ENCODE data around the gene SHANK1. TPM values are rescaled to one million over a fixed set of nuclear protein-coding genes. Genes with fewer than 3 reads are reported as not detected.

Gene SHANK1
- total RNA-seq, 2 experiments from 2014 or later = not detected

- no peaks in the 10 kb centered on the region for H3K4me1 Mint-ChIP-seq (ENCODE audit: low read depth)
- peaks cover 49% of the 10 kb centered on the region for H3K27me3 Mint-ChIP-seq
- no peaks in the 10 kb centered on the region for H3K36me3 Mint-ChIP-seq
- intact Hi-C loops (cut with micrococcal nuclease) = no loop called here
- POLR2A ChIA-PET = no interaction called here
- CTCF ChIA-PET = no interaction called here
- H3K27ac Mint-ChIP-seq = no peak overlapping the region
- no peak overlapping the region for H3K4me3 Mint-ChIP-seq
- no peaks in the 10 kb centered on the region for H3K9me3 Mint-ChIP-seq
- DNase-seq = no peak
These were observed 2.4 kb downstream of the SHANK1 start for GRCh38 chr19:50717026-50717723.

- Mint-ChIP-seq H3K27me3 (peaks cover 46% of the 10 kb centered on the region), H3K4me1 (ENCODE audit: low read depth) (no peaks in the 10 kb centered on the region), H3K36me3 (no peaks in the 10 kb centered on the region), H3K4me3 (no peak overlapping the region), H3K9me3 (no peaks in the 10 kb centered on the region), H3K27ac (no peak overlapping the region)
- intact Hi-C loops (cut with micrococcal nuclease) = no loop called here
- ChIA-PET CTCF (no interaction called here), POLR2A (no interaction called here)
- no peak for DNase-seq
These were observed 3.2 kb downstream of the SHANK1 start for GRCh38 chr19:50716178-50717025.

GRCh38 chr19:50713556-50714236 lies 5.9 kb downstream of the SHANK1 start:
- H3K27me3 Mint-ChIP-seq = peaks cover 44% of the 10 kb centered on the region
- no peaks in the 10 kb centered on the region for H3K36me3 Mint-ChIP-seq
- no peaks in the 10 kb centered on the region for H3K4me1 Mint-ChIP-seq (ENCODE audit: low read depth)
- ChIA-PET CTCF (interaction anchor here (0.6 to 1.5 kb wide), 3 partner anchors 11 to 477 kb away, joined by 3 to 6 read pairs (median 4); no protein-coding TSS in a partner anchor), POLR2A (interaction anchor here (0.5 kb wide), 1 partner anchor 68 kb away, joined by 3 read pairs; no protein-coding TSS in a partner anchor)
- H3K9me3 Mint-ChIP-seq = no peaks in the 10 kb centered on the region
- H3K27ac Mint-ChIP-seq = no peak overlapping the region
- H3K4me3 Mint-ChIP-seq = no peak overlapping the region
- no peak for DNase-seq
- intact Hi-C loops (cut with micrococcal nuclease) = no loop called here

- no peaks in the 10 kb centered on the region for H3K9me3 Mint-ChIP-seq
- no peaks in the 10 kb centered on the region for H3K36me3 Mint-ChIP-seq
- no peak for DNase-seq
- H3K27me3 Mint-ChIP-seq = peaks cover 47% of the 10 kb centered on the region
- intact Hi-C loops (cut with micrococcal nuclease) = no loop called here
- no peak overlapping the region for H3K27ac Mint-ChIP-seq
- H3K4me1 Mint-ChIP-seq (ENCODE audit: low read depth) = no peaks in the 10 kb centered on the region
- POLR2A ChIA-PET = no interaction called here
- H3K4me3 Mint-ChIP-seq = no peak overlapping the region
- CTCF ChIA-PET = interaction anchor here (0.6 kb wide), 1 partner anchor 476 kb away, joined by 4 read pairs; no protein-coding TSS in a partner anchor
These were observed 6.8 kb downstream of the SHANK1 start for GRCh38 chr19:50712833-50713232.

- H3K9me3 Mint-ChIP-seq = no peaks in the 10 kb centered on the region
- H3K27me3 Mint-ChIP-seq = peaks cover 39% of the 10 kb centered on the region
- no peaks in the 10 kb centered on the region for H3K4me1 Mint-ChIP-seq (ENCODE audit: low read depth)
- intact Hi-C loops (cut with micrococcal nuclease) = no loop called here
- no peak overlapping the region for H3K4me3 Mint-ChIP-seq
- H3K36me3 Mint-ChIP-seq = no peaks in the 10 kb centered on the region
- H3K27ac Mint-ChIP-seq = no peak overlapping the region
- DNase-seq = no peak
- CTCF ChIA-PET = no interaction called here
- POLR2A ChIA-PET = no interaction called here
These were observed 7.8 kb downstream of the SHANK1 start for GRCh38 chr19:50711805-50712204.

- intact Hi-C loops (cut with micrococcal nuclease) = no loop called here
- H3K4me3 Mint-ChIP-seq = no peak overlapping the region
- POLR2A ChIA-PET = no interaction called here
- H3K9me3 Mint-ChIP-seq = no peaks in the 10 kb centered on the region
- H3K36me3 Mint-ChIP-seq = no peaks in the 10 kb centered on the region
- no peak overlapping the region for H3K27ac Mint-ChIP-seq
- DNase-seq = no peak
- CTCF ChIA-PET = interaction anchor here (1.1 kb wide), 1 partner anchor 13 kb away, joined by 3 read pairs; no protein-coding TSS in a partner anchor
- peaks cover 39% of the 10 kb centered on the region for H3K27me3 Mint-ChIP-seq
- no peaks in the 10 kb centered on the region for H3K4me1 Mint-ChIP-seq (ENCODE audit: low read depth)
These were observed 8.4 kb downstream of the SHANK1 start for GRCh38 chr19:50711196-50711595.

GRCh38 chr19:50710612-50711011 lies 9.0 kb downstream of the SHANK1 start:
- H3K27me3 Mint-ChIP-seq = peaks cover 36% of the 10 kb centered on the region
- H3K4me1 Mint-ChIP-seq (ENCODE audit: low read depth) = no peaks in the 10 kb centered on the region
- DNase-seq = no peak
- no peak overlapping the region for H3K4me3 Mint-ChIP-seq
- ChIA-PET CTCF (interaction anchor here (1.1 kb wide), 1 partner anchor 14 kb away, joined by 3 read pairs; no protein-coding TSS in a partner anchor), POLR2A (no interaction called here)
- intact Hi-C loops (cut with micrococcal nuclease) = no loop called here
- H3K27ac Mint-ChIP-seq = no peak overlapping the region
- no peaks in the 10 kb centered on the region for H3K9me3 Mint-ChIP-seq
- H3K36me3 Mint-ChIP-seq = no peaks in the 10 kb centered on the region

- intact Hi-C loops (cut with micrococcal nuclease) = no loop called here
- no peaks in the 10 kb centered on the region for H3K4me1 Mint-ChIP-seq (ENCODE audit: low read depth)
- H3K27ac Mint-ChIP-seq = no peak overlapping the region
- no peak overlapping the region for H3K4me3 Mint-ChIP-seq
- CTCF ChIA-PET = no interaction called here
- no peaks in the 10 kb centered on the region for H3K9me3 Mint-ChIP-seq
- H3K36me3 Mint-ChIP-seq = no peaks in the 10 kb centered on the region
- POLR2A ChIA-PET = no interaction called here
- no peak for DNase-seq
- H3K27me3 Mint-ChIP-seq = peaks cover 38% of the 10 kb centered on the region
These were observed 9.5 kb downstream of the SHANK1 start for GRCh38 chr19:50710094-50710493.

- Mint-ChIP-seq H3K9me3 (no peaks in the 10 kb centered on the region), H3K4me1 (ENCODE audit: low read depth) (no peaks in the 10 kb centered on the region), H3K27ac (no peak overlapping the region), H3K36me3 (no peaks in the 10 kb centered on the region), H3K27me3 (peaks cover 37% of the 10 kb centered on the region), H3K4me3 (no peak overlapping the region)
- ChIA-PET POLR2A (no interaction called here), CTCF (no interaction called here)
- DNase-seq = no peak
- intact Hi-C loops (cut with micrococcal nuclease) = loop anchor here (5.0 kb wide), 1 partner anchor 214 kb away; no protein-coding TSS in a partner anchor
These were observed 11.3 kb downstream of the SHANK1 start for GRCh38 chr19:50708179-50708879.

GRCh38 chr19:50706387-50706786 lies 13.2 kb downstream of the SHANK1 start:
- Mint-ChIP-seq H3K9me3 (no peaks in the 10 kb centered on the region), H3K4me1 (ENCODE audit: low read depth) (no peaks in the 10 kb centered on the region), H3K27ac (no peak overlapping the region), H3K36me3 (no peaks in the 10 kb centered on the region), H3K4me3 (no peak overlapping the region), H3K27me3 (peaks cover 35% of the 10 kb centered on the region)
- ChIA-PET POLR2A (no interaction called here), CTCF (interaction anchor here (2.7 to 3.2 kb wide), 2 partner anchors 18 to 77 kb away, joined by 9 to 11 read pairs; no protein-coding TSS in a partner anchor)
- no peak for DNase-seq
- intact Hi-C loops (cut with micrococcal nuclease) = loop anchor here (5.0 kb wide), 1 partner anchor 216 kb away; no protein-coding TSS in a partner anchor

GRCh38 chr19:50705422-50706019 lies 14.1 kb downstream of the SHANK1 start:
- ChIA-PET CTCF (interaction anchor here (0.6 to 3.2 kb wide), 3 partner anchors 19 to 78 kb away, joined by 4 to 11 read pairs (median 9); no protein-coding TSS in a partner anchor), POLR2A (no interaction called here)
- H3K9me3 Mint-ChIP-seq = no peaks in the 10 kb centered on the region
- H3K36me3 Mint-ChIP-seq = no peaks in the 10 kb centered on the region
- no peak overlapping the region for H3K27ac Mint-ChIP-seq
- peaks cover 36% of the 10 kb centered on the region for H3K27me3 Mint-ChIP-seq
- intact Hi-C loops (cut with micrococcal nuclease) = loop anchor here (5.0 kb wide), 1 partner anchor 217 kb away; no protein-coding TSS in a partner anchor
- DNase-seq = peak; percentile 48
- H3K4me1 Mint-ChIP-seq (ENCODE audit: low read depth) = no peaks in the 10 kb centered on the region
- no peak overlapping the region for H3K4me3 Mint-ChIP-seq
